Nucleus accumbens (tissue), 56 donors: ENCODE data around the gene CCL22.
"Not testable (repeated sequence)": the region's sequence is repeated elsewhere in the genome, so short reads cannot be mapped to it uniquely, and the experiment has no call there.

Experiments
- DNase-seq, 56 donors: peaks; one replicate each; lab custom pipeline; 2025; lab: John Stamatoyannopoulos, UW

Gene CCL22

GRCh38 chr16:57358527-57359095 is at the start of gene CCL22:
CCL22 (plus strand) TSS chr16:57358783; CDS start chr16:57358817, 34 bp downstream.
- DNase-seq: no peak

- no peak for DNase-seq
Observed at GRCh38 chr16:57310801-57311200, 47.8 kb upstream of the CCL22 start.

GRCh38 chr16:57313509-57313908 is 45.1 kb upstream of the CCL22 start:
- DNase-seq: no peak

- DNase-seq: no peak
Observed at GRCh38 chr16:57314161-57314785, 44.3 kb upstream of the CCL22 start.

GRCh38 chr16:57315416-57315815 is 43.2 kb upstream of the CCL22 start:
- no peak for DNase-seq

GRCh38 chr16:57316390-57317017 is 42.1 kb upstream of the CCL22 start:
- no peak for DNase-seq

- DNase-seq: no peak
Observed at GRCh38 chr16:57318240-57318970, 40.2 kb upstream of the CCL22 start.

GRCh38 chr16:57319646-57320045 is 38.9 kb upstream of the CCL22 start:
- DNase-seq: no peak

GRCh38 chr16:57324749-57325148 is 33.8 kb upstream of the CCL22 start:
- DNase-seq: no peak

GRCh38 chr16:57325458-57325857 is 33.1 kb upstream of the CCL22 start:
- no peak for DNase-seq

- DNase-seq: no peak
Observed at GRCh38 chr16:57329718-57330327, 28.8 kb upstream of the CCL22 start.

- no peak for DNase-seq
Observed at GRCh38 chr16:57331355-57331754, 27.2 kb upstream of the CCL22 start.

GRCh38 chr16:57333402-57333801 is 25.2 kb upstream of the CCL22 start:
- DNase-seq: no peak

GRCh38 chr16:57335366-57335765 is 23.2 kb upstream of the CCL22 start:
- DNase-seq: no peak

- no peak for DNase-seq
Observed at GRCh38 chr16:57341062-57341440, 17.5 kb upstream of the CCL22 start.

GRCh38 chr16:57341441-57342303 is 16.9 kb upstream of the CCL22 start:
- DNase-seq: no peak

- DNase-seq: not testable (repeated sequence)
Observed at GRCh38 chr16:57342606-57343005, 16.0 kb upstream of the CCL22 start.

- no peak for DNase-seq
Observed at GRCh38 chr16:57343221-57343620, 15.4 kb upstream of the CCL22 start.

GRCh38 chr16:57344094-57344493 is 14.5 kb upstream of the CCL22 start:
- DNase-seq: not testable (repeated sequence)

GRCh38 chr16:57345021-57345420 is 13.6 kb upstream of the CCL22 start:
- DNase-seq: no peak
